ENCODE data around the gene CA11.

DNA sequence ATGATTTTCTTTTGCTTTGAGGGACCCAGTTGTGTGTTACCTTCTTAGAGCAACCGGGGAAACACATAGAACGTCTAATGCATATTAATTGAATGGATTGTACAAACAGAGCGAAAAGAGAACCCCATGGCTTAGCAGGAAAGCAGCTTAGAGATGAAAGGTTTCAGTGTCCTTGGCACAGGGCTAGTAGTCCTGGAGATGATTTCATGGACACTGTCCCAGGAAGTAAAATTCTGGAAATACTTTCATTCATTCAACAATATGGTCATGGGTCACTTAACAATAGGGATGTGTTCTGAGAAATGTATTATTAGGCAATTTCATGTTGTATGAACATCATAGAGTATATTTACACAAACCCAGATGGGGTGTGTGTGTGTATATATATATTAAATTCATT is 40.1 kb upstream of the CA11 start:
- TF ChIP-seq, protein P1, sequence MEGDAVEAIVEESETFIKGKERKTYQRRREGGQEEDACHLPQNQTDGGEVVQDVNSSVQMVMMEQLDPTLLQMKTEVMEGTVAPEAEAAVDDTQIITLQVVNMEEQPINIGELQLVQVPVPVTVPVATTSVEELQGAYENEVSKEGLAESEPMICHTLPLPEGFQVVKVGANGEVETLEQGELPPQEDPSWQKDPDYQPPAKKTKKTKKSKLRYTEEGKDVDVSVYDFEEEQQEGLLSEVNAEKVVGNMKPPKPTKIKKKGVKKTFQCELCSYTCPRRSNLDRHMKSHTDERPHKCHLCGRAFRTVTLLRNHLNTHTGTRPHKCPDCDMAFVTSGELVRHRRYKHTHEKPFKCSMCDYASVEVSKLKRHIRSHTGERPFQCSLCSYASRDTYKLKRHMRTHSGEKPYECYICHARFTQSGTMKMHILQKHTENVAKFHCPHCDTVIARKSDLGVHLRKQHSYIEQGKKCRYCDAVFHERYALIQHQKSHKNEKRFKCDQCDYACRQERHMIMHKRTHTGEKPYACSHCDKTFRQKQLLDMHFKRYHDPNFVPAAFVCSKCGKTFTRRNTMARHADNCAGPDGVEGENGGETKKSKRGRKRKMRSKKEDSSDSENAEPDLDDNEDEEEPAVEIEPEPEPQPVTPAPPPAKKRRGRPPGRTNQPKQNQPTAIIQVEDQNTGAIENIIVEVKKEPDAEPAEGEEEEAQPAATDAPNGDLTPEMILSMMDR (IDR thresholded peaks at IDR 0.05; ENCODE audit: insufficient read depth, low read length), result no peak
- TF ChIP-seq REST (IDR thresholded peaks at IDR 0.05; ENCODE audit: insufficient replicate concordance, low read depth), result no peak
- TF ChIP-seq GABPA (IDR thresholded peaks at IDR 0.05; ENCODE audit: low read depth), result no peak
- no peak for TF ChIP-seq POLR2AphosphoS5 (IDR thresholded peaks at IDR 0.05; ENCODE audit: low read depth)
- TF ChIP-seq SPI1 (IDR thresholded peaks at IDR 0.05; ENCODE audit: borderline replicate concordance, low read depth), result no peak
